Lower leg skin (tissue), 4 donors: ENCODE data around the gene SIRPA. TPM values are rescaled to one million over a fixed set of nuclear protein-coding genes. Genes with fewer than 3 reads are reported as not detected.
A peak's percentile ranks its signal among the peaks of the same experiment; 100 is the strongest.

Experiments
- DNase-seq, 2 donors: peaks; one replicate each; pipeline ENCODE4 v3.0.0-alpha.2; 2019; ENCODE audit warnings: low spot score in 2 of 2
- H3K4me3 ChIP-seq: fragments of 200-600 bp; sonication (generic); 2 replicates; pipeline ENCODE4 v1.5.1; 2017; ENCODE audit warnings: mild to moderate bottlenecking, low read depth; ENCODE audit not compliant: poor library complexity, severe bottlenecking
- CTCF ChIP-seq, 3 donors: fragments of 450-650 bp; IDR thresholded peaks; one replicate each; pipeline ENCODE4 v1.5.1; 2016; ENCODE audit warnings: antibody characterized with exemption in 3 of 3, mild to moderate bottlenecking in 3 of 3, moderate library complexity in 2 of 3
- POLR2A ChIP-seq, 2 donors: fragments of 450-650 bp; IDR thresholded peaks; one replicate each; pipeline ENCODE4 v1.6.1; 2016 to 2017; ENCODE audit warnings: antibody characterized with exemption in 2 of 2, mild to moderate bottlenecking in 1 of 2, moderate library complexity in 1 of 2
- WGBS, 2 donors: methylation state at CpG; one replicate each; pipeline ENCODE4 v1.1.5; 2018; 5-methylcytosine and 5-hydroxymethylcytosine counted together
- intact Hi-C: fragments of 100-400 bp; cut with DNase I; formaldehyde crosslinking; loops from one replicate; pipeline ENCODE4 v1.15.0; 2023; ENCODE audit warnings: low total_unique reads
- total RNA-seq, 4 donors: library from RNA; depleted of rRNA; stranded (reverse); fragments of >200 nt; gene quantifications; one replicate each; pipeline ENCODE4 v1.1.0, GENCODE V29; 2016

Gene SIRPA
- total RNA-seq, 4 donors from 2014 or later = 29.3 to 55.0 (median 44.1) TPM

GRCh38 chr20:1973601-1974440 is 78.6 kb downstream of the SIRPA start:
- peak in 1 of 2 donors; percentile 31 for DNase-seq
- no peak overlapping the region for H3K4me3 ChIP-seq
- intact Hi-C loops = no loop called here
- TF ChIP-seq CTCF (IDR thresholded peaks at IDR 0.05) (no peak), POLR2A (IDR thresholded peaks at IDR 0.05) (no peak)
- WGBS, 2 donors = 63 to 68% methylated on average over 15 of the region's 15 CpGs

GRCh38 chr20:1975291-1975690 is 80.1 kb downstream of the SIRPA start:
- no peak for TF ChIP-seq CTCF (IDR thresholded peaks at IDR 0.05)
- no peak for TF ChIP-seq POLR2A (IDR thresholded peaks at IDR 0.05)
- no peak overlapping the region for H3K4me3 ChIP-seq
- WGBS, 2 donors = 84 to 90% methylated on average over 11 of the region's 11 CpGs
- peak in 1 of 2 donors; percentile 63 for DNase-seq
- intact Hi-C loops = no loop called here

GRCh38 chr20:1979106-1979778 is 84.0 kb downstream of the SIRPA start:
- no peak overlapping the region for H3K4me3 ChIP-seq
- WGBS, 2 donors = 51 to 75% methylated on average over 3 of the region's 3 CpGs
- intact Hi-C loops = no loop called here
- TF ChIP-seq POLR2A (IDR thresholded peaks at IDR 0.05) (no peak), CTCF (IDR thresholded peaks at IDR 0.05) (no peak)
- DNase-seq = peak in 1 of 2 donors; percentile 8

- intact Hi-C loops = no loop called here
- 72 to 74% methylated on average over 5 of the region's 5 CpGs for WGBS, 2 donors
- no peak overlapping the region for H3K4me3 ChIP-seq
- TF ChIP-seq POLR2A (IDR thresholded peaks at IDR 0.05) (no peak), CTCF (IDR thresholded peaks at IDR 0.05) (no peak)
- peak in 1 of 2 donors; percentile 72 for DNase-seq
Measured at GRCh38 chr20:1982686-1983085, 87.5 kb downstream of the SIRPA start.

- intact Hi-C loops = no loop called here
- TF ChIP-seq POLR2A (IDR thresholded peaks at IDR 0.05) (no peak), CTCF (IDR thresholded peaks at IDR 0.05) (no peak)
- peak in 1 of 2 donors; percentile 67 for DNase-seq
- 38 to 41% methylated on average over 4 of the region's 4 CpGs for WGBS, 2 donors
- no peak overlapping the region for H3K4me3 ChIP-seq
Measured at GRCh38 chr20:1983301-1983700, 88.1 kb downstream of the SIRPA start.
